ENCODE results near the gene METTL4. TPM values are rescaled to one million over a fixed set of nuclear protein-coding genes. Genes with fewer than 3 reads are reported as not detected.

METTL4 gene
- total and polyA plus RNA-seq, 9 of the 15 experiments (the other 6 are each of a cell fraction or from before 2014, with no cell fraction given), result 7.9 to 32.8 (median 22.1) TPM

Small RNA genes within 50 kb of the gene (small RNA-seq; reads per million reads assigned to genes)
- gene RF00019, result not detected
- not detected for gene RF01233

Other genes with a start within 250 kb of the METTL4 start
- 68.1 and 71.1 TPM in 2 replicates for gene NDC80, start 52 bp upstream of the METTL4 start, total RNA-seq (2014; rRNA removed)
- 90.9 and 113 TPM in 2 replicates for gene NDC80, start 52 bp upstream of the METTL4 start, total RNA-seq (2014; rRNA removed; fragmentation: Illumina TruSeq; extraction: Trizol)
- 66.7 and 70.4 TPM in 2 replicates for gene NDC80, start 52 bp upstream of the METTL4 start, total RNA-seq (2015; rRNA removed; fragmentation: Illumina TruSeq; extraction: Trizol)
- gene NDC80, start 52 bp upstream of the METTL4 start, total RNA-seq (2021), result 57.0 and 65.2 TPM in 2 replicates
- gene NDC80, start 52 bp upstream of the METTL4 start, polyA plus RNA-seq (2011; rRNA removed), result 74.9 and 85.7 TPM in 2 replicates
- 79.2 and 83.3 TPM in 2 replicates for gene NDC80, start 52 bp upstream of the METTL4 start, polyA plus RNA-seq (2014; fragmentation: Illumina TruSeq; extraction: Trizol)
- gene NDC80, start 52 bp upstream of the METTL4 start, polyA plus RNA-seq (2014; fragmentation: Nextera tagmentation; extraction: Ambion mirVana), result 10 to 100 TPM; 89.3 to 97.9 TPM
- 72.0 and 82.2 TPM in 2 replicates for gene NDC80, start 52 bp upstream of the METTL4 start, polyA plus RNA-seq (2014; rRNA removed)
- gene SMCHD1, start 84.2 kb upstream of the METTL4 start, total RNA-seq (2014; rRNA removed), result 68.5 and 83.0 TPM in 2 replicates
- 119 and 130 TPM in 2 replicates for gene SMCHD1, start 84.2 kb upstream of the METTL4 start, total RNA-seq (2014; rRNA removed; fragmentation: Illumina TruSeq; extraction: Trizol)
- 131 and 144 TPM in 2 replicates for gene SMCHD1, start 84.2 kb upstream of the METTL4 start, total RNA-seq (2015; rRNA removed; fragmentation: Illumina TruSeq; extraction: Trizol)
- gene SMCHD1, start 84.2 kb upstream of the METTL4 start, total RNA-seq (2021), result 65.2 and 71.1 TPM in 2 replicates
- 71.4 and 72.7 TPM in 2 replicates for gene SMCHD1, start 84.2 kb upstream of the METTL4 start, polyA plus RNA-seq (2011; rRNA removed)
- 64.4 and 76.4 TPM in 2 replicates for gene SMCHD1, start 84.2 kb upstream of the METTL4 start, polyA plus RNA-seq (2014; fragmentation: Illumina TruSeq; extraction: Trizol)
- 1 to 10 TPM; 6.3 to 6.6 TPM for gene SMCHD1, start 84.2 kb upstream of the METTL4 start, polyA plus RNA-seq (2014; fragmentation: Nextera tagmentation; extraction: Ambion mirVana)
- 48.5 and 58.2 TPM in 2 replicates for gene SMCHD1, start 84.2 kb upstream of the METTL4 start, polyA plus RNA-seq (2014; rRNA removed)

All from K562 (cell line).